Activated naive CD4-positive, alpha-beta T cell treated with anti-CD3 and anti-CD28 coated beads, Interleukin-2, amount 10 ng/mL, durations not matched to agents 7 days and 5 days (primary cell): Measurements from ENCODE around the gene PALM.
"Not testable (repeated sequence)": the region's sequence is repeated elsewhere in the genome, so short reads cannot be mapped to it uniquely, and the experiment has no call there.

Experiments
- CTCF ChIA-PET: fragments of 350-600 bp; sonication (Branson Sonifier 250); formaldehyde crosslinking; loops from one replicate; lab custom pipeline; 2021; ENCODE audit warnings: antibody characterized with exemption; lab: Charles Lee
- DNase-seq: peaks from one replicate; pipeline ENCODE4 v3.0.0-alpha.2; 2020
- H3K27ac Mint-ChIP-seq: one replicate; pipeline ENCODE4 v1.8.0; 2021; ENCODE audit warnings: mild to moderate bottlenecking, moderate library complexity, mixed read lengths
- H3K27me3 Mint-ChIP-seq: one replicate; pipeline ENCODE4 v1.8.0; 2021; ENCODE audit warnings: mild to moderate bottlenecking, mixed read lengths
- H3K36me3 Mint-ChIP-seq: one replicate; pipeline ENCODE4 v1.8.0; 2021; ENCODE audit warnings: mixed read lengths
- H3K4me1 Mint-ChIP-seq: one replicate; pipeline ENCODE4 v1.8.0; 2021; ENCODE audit warnings: mixed read lengths
- H3K4me3 Mint-ChIP-seq: one replicate; pipeline ENCODE4 v1.8.0; 2021; ENCODE audit warnings: mild to moderate bottlenecking, moderate library complexity, mixed read lengths
- H3K9me3 Mint-ChIP-seq: one replicate; pipeline ENCODE4 v1.8.0; 2021; ENCODE audit warnings: mixed read lengths

Gene PALM

GRCh38 chr19:686589-687297 is 22.0 kb upstream of the PALM start:
- no peak for DNase-seq
- H3K4me3 Mint-ChIP-seq = no peak overlapping the region
- CTCF ChIA-PET = interaction anchor here (0.7 kb wide), 1 partner anchor 358 kb away, joined by 3 read pairs; no protein-coding TSS in a partner anchor

GRCh38 chr19:687569-688166 is 21.1 kb upstream of the PALM start:
- Mint-ChIP-seq H3K4me3 (no peak overlapping the region), H3K4me1 (no peaks in the 10 kb centered on the region), H3K27ac (no peak overlapping the region), H3K9me3 (no peaks in the 10 kb centered on the region), H3K36me3 (no peaks in the 10 kb centered on the region), H3K27me3 (peaks cover 4% of the 10 kb centered on the region)
- CTCF ChIA-PET = interaction anchor here (1.1 kb wide), 1 partner anchor 314 kb away, joined by 3 read pairs; no protein-coding TSS in a partner anchor
- DNase-seq = no peak

More at GRCh38 chr19:686589-687297, 22.0 kb upstream of the PALM start:
- Mint-ChIP-seq H3K27me3 (peaks cover 2% of the 10 kb centered on the region), H3K4me1 (no peaks in the 10 kb centered on the region), H3K9me3 (no peaks in the 10 kb centered on the region), H3K36me3 (no peaks in the 10 kb centered on the region), H3K27ac (no peak overlapping the region)

GRCh38 chr19:688214-688613 is 20.5 kb upstream of the PALM start:
- Mint-ChIP-seq H3K9me3 (no peaks in the 10 kb centered on the region), H3K27ac (no peak overlapping the region), H3K27me3 (peaks cover 4% of the 10 kb centered on the region), H3K4me1 (no peaks in the 10 kb centered on the region), H3K4me3 (no peak overlapping the region), H3K36me3 (no peaks in the 10 kb centered on the region)
- DNase-seq = no peak
- CTCF ChIA-PET = interaction anchor here (1.1 kb wide), 1 partner anchor 313 kb away, joined by 3 read pairs; no protein-coding TSS in a partner anchor

GRCh38 chr19:688992-689391 is 19.7 kb upstream of the PALM start:
- no peaks in the 10 kb centered on the region for H3K9me3 Mint-ChIP-seq
- CTCF ChIA-PET = no interaction called here
- DNase-seq = no peak
- H3K27me3 Mint-ChIP-seq = peaks cover 10% of the 10 kb centered on the region
- no peaks in the 10 kb centered on the region for H3K36me3 Mint-ChIP-seq
- no peak overlapping the region for H3K4me3 Mint-ChIP-seq
- no peaks in the 10 kb centered on the region for H3K4me1 Mint-ChIP-seq
- no peak overlapping the region for H3K27ac Mint-ChIP-seq

GRCh38 chr19:690203-690602 is 18.5 kb upstream of the PALM start:
- DNase-seq = no peak
- Mint-ChIP-seq H3K27me3 (peaks cover 22% of the 10 kb centered on the region), H3K4me3 (no peak overlapping the region), H3K4me1 (no peaks in the 10 kb centered on the region), H3K27ac (no peak overlapping the region), H3K36me3 (no peaks in the 10 kb centered on the region), H3K9me3 (no peaks in the 10 kb centered on the region)
- CTCF ChIA-PET = no interaction called here

GRCh38 chr19:694481-695351 is 14.0 kb upstream of the PALM start:
- Mint-ChIP-seq H3K36me3 (no peaks in the 10 kb centered on the region), H3K9me3 (no peaks in the 10 kb centered on the region), H3K4me1 (no peaks in the 10 kb centered on the region), H3K27ac (no peak overlapping the region), H3K27me3 (peaks cover 52% of the 10 kb centered on the region), H3K4me3 (no peak overlapping the region)
- no peak for DNase-seq
- CTCF ChIA-PET = no interaction called here

GRCh38 chr19:695352-695949 is 13.3 kb upstream of the PALM start, which contains the start of gene PRSS57:
Gene PRSS57 (minus strand): TSS chr19:695452. CDS start chr19:695430, 22 bp downstream.
- Mint-ChIP-seq H3K4me1 (no peaks in the 10 kb centered on the region), H3K27ac (no peak within 1 kb of the TSS), H3K36me3 (no peaks in the 10 kb centered on the region), H3K4me3 (no peak within 1 kb of the TSS), H3K27me3 (peaks cover 52% of the 10 kb centered on the region), H3K9me3 (no peaks in the 10 kb centered on the region)
- CTCF ChIA-PET = no interaction called here
- no peak for DNase-seq

- CTCF ChIA-PET = interaction anchor here (0.6 to 1.0 kb wide), 2 partner anchors 19 to 39 kb away, joined by 3 read pairs; no protein-coding TSS in a partner anchor
- H3K27ac Mint-ChIP-seq, DNase-seq, H3K9me3 Mint-ChIP-seq, H3K36me3 Mint-ChIP-seq, H3K4me3 Mint-ChIP-seq, H3K4me1 Mint-ChIP-seq: not testable (repeated sequence)
- peaks cover 56% of the 10 kb centered on the region for H3K27me3 Mint-ChIP-seq
Measured at GRCh38 chr19:698529-698928, 10.2 kb upstream of the PALM start.

GRCh38 chr19:699885-700284 is 8.8 kb upstream of the PALM start:
- H3K36me3 Mint-ChIP-seq, CTCF ChIA-PET, H3K4me3 Mint-ChIP-seq, H3K27ac Mint-ChIP-seq, DNase-seq, H3K9me3 Mint-ChIP-seq: not testable (repeated sequence)
- Mint-ChIP-seq H3K4me1 (peaks cover 13% of the 10 kb centered on the region), H3K27me3 (peaks cover 55% of the 10 kb centered on the region)

- H3K9me3 Mint-ChIP-seq, H3K36me3 Mint-ChIP-seq, H3K27ac Mint-ChIP-seq: not testable (repeated sequence)
Measured at GRCh38 chr19:702847-703246, 5.9 kb upstream of the PALM start.

GRCh38 chr19:703329-703650 is 5.4 kb upstream of the PALM start:
- CTCF ChIA-PET = no interaction called here
- H3K9me3 Mint-ChIP-seq = no peaks in the 10 kb centered on the region
- H3K27ac Mint-ChIP-seq = no peak overlapping the region
- H3K4me3 Mint-ChIP-seq = no peak overlapping the region
- H3K27me3 Mint-ChIP-seq = peaks cover 61% of the 10 kb centered on the region
- no peaks in the 10 kb centered on the region for H3K36me3 Mint-ChIP-seq
- H3K4me1 Mint-ChIP-seq = peaks cover 13% of the 10 kb centered on the region
- no peak for DNase-seq

More at GRCh38 chr19:702847-703246, 5.9 kb upstream of the PALM start:
- Mint-ChIP-seq H3K27me3 (peaks cover 61% of the 10 kb centered on the region), H3K4me1 (peaks cover 13% of the 10 kb centered on the region)
- DNase-seq, H3K4me3 Mint-ChIP-seq, CTCF ChIA-PET: not testable (repeated sequence)

- Mint-ChIP-seq H3K4me1 (peaks cover 13% of the 10 kb centered on the region), H3K9me3 (no peaks in the 10 kb centered on the region), H3K27ac (no peak overlapping the region), H3K4me3 (no peak overlapping the region), H3K27me3 (peaks cover 61% of the 10 kb centered on the region), H3K36me3 (no peaks in the 10 kb centered on the region)
- CTCF ChIA-PET = interaction anchor here (0.7 kb wide), 1 partner anchor 117 kb away, joined by 3 read pairs; no protein-coding TSS in a partner anchor
- peak; percentile 70 for DNase-seq
Measured at GRCh38 chr19:703651-704446, 4.9 kb upstream of the PALM start.

- DNase-seq = no peak
- Mint-ChIP-seq H3K36me3 (no peaks in the 10 kb centered on the region), H3K9me3 (no peaks in the 10 kb centered on the region), H3K4me3 (no peak overlapping the region), H3K27me3 (peaks cover 57% of the 10 kb centered on the region), H3K4me1 (peaks cover 13% of the 10 kb centered on the region), H3K27ac (no peak overlapping the region)
- CTCF ChIA-PET = no interaction called here
Measured at GRCh38 chr19:704447-704741, 4.3 kb upstream of the PALM start.
